T-helper 2 cell treated with Interferon-gamma antibody and Interleukin-4, amounts not matched to agents 5 μg/mL and 100 μg/mL, for 36 hours (primary cell): ENCODE results near the gene TSPAN32.
"Not testable (repeated sequence)": the region's sequence is repeated elsewhere in the genome, so short reads cannot be mapped to it uniquely, and the experiment has no call there.

Source experiments
- DNase-seq: peaks from one replicate; pipeline ENCODE4 v3.0.0; 2021; ENCODE audit warnings: low spot score
- H3K27ac Mint-ChIP-seq: one replicate; pipeline ENCODE4 v1.8.0; 2021; ENCODE audit warnings: mild to moderate bottlenecking, mixed read lengths
- H3K27me3 Mint-ChIP-seq: one replicate; pipeline ENCODE4 v1.8.0; 2021; ENCODE audit warnings: low read depth, mixed read lengths
- H3K36me3 Mint-ChIP-seq: one replicate; pipeline ENCODE4 v1.8.0; 2021; ENCODE audit warnings: low read depth, mixed read lengths
- H3K4me1 Mint-ChIP-seq: one replicate; pipeline ENCODE4 v1.8.0; 2021; ENCODE audit warnings: low read depth, mixed read lengths
- H3K4me3 Mint-ChIP-seq: one replicate; pipeline ENCODE4 v1.8.0; 2022; ENCODE audit warnings: mild to moderate bottlenecking, moderate library complexity, mixed read lengths
- H3K9me3 Mint-ChIP-seq: one replicate; pipeline ENCODE4 v1.8.0; 2021; ENCODE audit warnings: mixed read lengths

The TSPAN32 gene

GRCh38 chr11:2332569-2332968, 30.8 kb downstream of the TSPAN32 start:
- not testable (repeated sequence) for DNase-seq, H3K4me1 Mint-ChIP-seq, H3K36me3 Mint-ChIP-seq, H3K27me3 Mint-ChIP-seq, H3K4me3 Mint-ChIP-seq, H3K27ac Mint-ChIP-seq
- H3K9me3 Mint-ChIP-seq, result peaks cover 15% of the 10 kb centered on the region

- not testable (repeated sequence) for DNase-seq, H3K36me3 Mint-ChIP-seq, H3K4me3 Mint-ChIP-seq, H3K27ac Mint-ChIP-seq, H3K4me1 Mint-ChIP-seq, H3K27me3 Mint-ChIP-seq
- H3K9me3 Mint-ChIP-seq, result peaks cover 15% of the 10 kb centered on the region
Measured at GRCh38 chr11:2333486-2334205, 31.8 kb downstream of the TSPAN32 start.

- not testable (repeated sequence) for H3K27me3 Mint-ChIP-seq, H3K27ac Mint-ChIP-seq, H3K4me3 Mint-ChIP-seq, DNase-seq, H3K4me1 Mint-ChIP-seq, H3K36me3 Mint-ChIP-seq
- H3K9me3 Mint-ChIP-seq, result peaks cover 12% of the 10 kb centered on the region
Measured at GRCh38 chr11:2335286-2335685, 33.5 kb downstream of the TSPAN32 start.

- not testable (repeated sequence) for H3K27ac Mint-ChIP-seq, H3K4me3 Mint-ChIP-seq, H3K27me3 Mint-ChIP-seq, H3K36me3 Mint-ChIP-seq, H3K4me1 Mint-ChIP-seq, DNase-seq, H3K9me3 Mint-ChIP-seq
Measured at GRCh38 chr11:2338760-2339159, 36.9 kb downstream of the TSPAN32 start.

- Mint-ChIP-seq H3K36me3 (no peaks in the 10 kb centered on the region), H3K4me3 (no peak overlapping the region), H3K4me1 (no peaks in the 10 kb centered on the region), H3K27ac (no peak overlapping the region), H3K27me3 (peaks cover 8% of the 10 kb centered on the region), H3K9me3 (no peaks in the 10 kb centered on the region)
- DNase-seq, result no peak
Measured at GRCh38 chr11:2342557-2342956, 40.7 kb downstream of the TSPAN32 start.

GRCh38 chr11:2342981-2343380, 41.2 kb downstream of the TSPAN32 start:
- Mint-ChIP-seq H3K9me3 (no peaks in the 10 kb centered on the region), H3K4me1 (no peaks in the 10 kb centered on the region), H3K27ac (no peak overlapping the region), H3K27me3 (peaks cover 5% of the 10 kb centered on the region), H3K4me3 (no peak overlapping the region), H3K36me3 (no peaks in the 10 kb centered on the region)
- DNase-seq, result no peak

GRCh38 chr11:2343502-2343901, 41.7 kb downstream of the TSPAN32 start:
- H3K9me3 Mint-ChIP-seq, result no peaks in the 10 kb centered on the region
- H3K27me3 Mint-ChIP-seq, result peaks cover 5% of the 10 kb centered on the region
- H3K4me1 Mint-ChIP-seq, result no peaks in the 10 kb centered on the region
- no peaks in the 10 kb centered on the region for H3K36me3 Mint-ChIP-seq
- no peak overlapping the region for H3K4me3 Mint-ChIP-seq
- no peak for DNase-seq
- H3K27ac Mint-ChIP-seq, result no peak overlapping the region

GRCh38 chr11:2345050-2345449, 43.2 kb downstream of the TSPAN32 start:
- Mint-ChIP-seq H3K4me3 (no peak overlapping the region), H3K4me1 (no peaks in the 10 kb centered on the region), H3K9me3 (no peaks in the 10 kb centered on the region), H3K36me3 (no peaks in the 10 kb centered on the region), H3K27ac (no peak overlapping the region), H3K27me3 (peaks cover 2% of the 10 kb centered on the region)
- DNase-seq, result no peak

GRCh38 chr11:2346014-2346413, 44.2 kb downstream of the TSPAN32 start:
- no peak for DNase-seq

GRCh38 chr11:2346586-2347307, 44.9 kb downstream of the TSPAN32 start:
- no peaks in the 10 kb centered on the region for H3K4me1 Mint-ChIP-seq
- no peaks in the 10 kb centered on the region for H3K36me3 Mint-ChIP-seq
- no peaks in the 10 kb centered on the region for H3K9me3 Mint-ChIP-seq
- peaks cover 2% of the 10 kb centered on the region for H3K27me3 Mint-ChIP-seq
- DNase-seq, result no peak
- no peak overlapping the region for H3K4me3 Mint-ChIP-seq
- no peak overlapping the region for H3K27ac Mint-ChIP-seq

More at GRCh38 chr11:2346014-2346413, 44.2 kb downstream of the TSPAN32 start:
- no peak overlapping the region for H3K27ac Mint-ChIP-seq
- H3K4me3 Mint-ChIP-seq, result no peak overlapping the region
- H3K27me3 Mint-ChIP-seq, result peaks cover 2% of the 10 kb centered on the region
- no peaks in the 10 kb centered on the region for H3K4me1 Mint-ChIP-seq
- no peaks in the 10 kb centered on the region for H3K36me3 Mint-ChIP-seq
- no peaks in the 10 kb centered on the region for H3K9me3 Mint-ChIP-seq

GRCh38 chr11:2347308-2347830, 45.6 kb downstream of the TSPAN32 start:
- no peak for DNase-seq
- H3K27me3 Mint-ChIP-seq, result no peaks in the 10 kb centered on the region
- H3K4me3 Mint-ChIP-seq, result no peak overlapping the region
- H3K36me3 Mint-ChIP-seq, result no peaks in the 10 kb centered on the region
- H3K27ac Mint-ChIP-seq, result no peak overlapping the region
- no peaks in the 10 kb centered on the region for H3K9me3 Mint-ChIP-seq
- H3K4me1 Mint-ChIP-seq, result no peaks in the 10 kb centered on the region

GRCh38 chr11:2348986-2349385, 47.2 kb downstream of the TSPAN32 start:
- H3K4me3 Mint-ChIP-seq, result no peak overlapping the region

GRCh38 chr11:2351701-2352100, 49.9 kb downstream of the TSPAN32 start:
- no peaks in the 10 kb centered on the region for H3K9me3 Mint-ChIP-seq
- no peaks in the 10 kb centered on the region for H3K27me3 Mint-ChIP-seq
- no peaks in the 10 kb centered on the region for H3K36me3 Mint-ChIP-seq
- no peak overlapping the region for H3K4me3 Mint-ChIP-seq
- no peak for DNase-seq
- no peak overlapping the region for H3K27ac Mint-ChIP-seq
- H3K4me1 Mint-ChIP-seq, result no peaks in the 10 kb centered on the region

More at GRCh38 chr11:2348986-2349385, 47.2 kb downstream of the TSPAN32 start:
- Mint-ChIP-seq H3K27ac (no peak overlapping the region), H3K27me3 (no peaks in the 10 kb centered on the region), H3K36me3 (no peaks in the 10 kb centered on the region), H3K9me3 (no peaks in the 10 kb centered on the region), H3K4me1 (no peaks in the 10 kb centered on the region)
- no peak for DNase-seq

GRCh38 chr11:2352420-2352819, 50.6 kb downstream of the TSPAN32 start:
- no peaks in the 10 kb centered on the region for H3K9me3 Mint-ChIP-seq
- no peak overlapping the region for H3K27ac Mint-ChIP-seq
- H3K4me3 Mint-ChIP-seq, result no peak overlapping the region
- DNase-seq, result no peak
- no peaks in the 10 kb centered on the region for H3K27me3 Mint-ChIP-seq
- no peaks in the 10 kb centered on the region for H3K36me3 Mint-ChIP-seq
- no peaks in the 10 kb centered on the region for H3K4me1 Mint-ChIP-seq
